NCI-H460 (cell line): ENCODE results near the gene TRAF1. TPM values are rescaled to one million over a fixed set of nuclear protein-coding genes. Genes with fewer than 3 reads are reported as not detected.

Experiments used
- DNase-seq: peaks from one replicate; pipeline ENCODE4 v3.0.0-alpha.2; 2016; ENCODE audit warnings: low read depth; ENCODE audit errors: extremely low read depth
- total RNA-seq: library from RNA; depleted of rRNA; stranded (reverse); fragments of >200 nt; shearing (Covaris generic); gene quantifications from 2 replicates; pipeline ENCODE4 v1.2.3, GENCODE V29; 2014

The TRAF1 gene
- total RNA-seq, 1 experiment from 2014 or later = 1.5 TPM

DNA sequence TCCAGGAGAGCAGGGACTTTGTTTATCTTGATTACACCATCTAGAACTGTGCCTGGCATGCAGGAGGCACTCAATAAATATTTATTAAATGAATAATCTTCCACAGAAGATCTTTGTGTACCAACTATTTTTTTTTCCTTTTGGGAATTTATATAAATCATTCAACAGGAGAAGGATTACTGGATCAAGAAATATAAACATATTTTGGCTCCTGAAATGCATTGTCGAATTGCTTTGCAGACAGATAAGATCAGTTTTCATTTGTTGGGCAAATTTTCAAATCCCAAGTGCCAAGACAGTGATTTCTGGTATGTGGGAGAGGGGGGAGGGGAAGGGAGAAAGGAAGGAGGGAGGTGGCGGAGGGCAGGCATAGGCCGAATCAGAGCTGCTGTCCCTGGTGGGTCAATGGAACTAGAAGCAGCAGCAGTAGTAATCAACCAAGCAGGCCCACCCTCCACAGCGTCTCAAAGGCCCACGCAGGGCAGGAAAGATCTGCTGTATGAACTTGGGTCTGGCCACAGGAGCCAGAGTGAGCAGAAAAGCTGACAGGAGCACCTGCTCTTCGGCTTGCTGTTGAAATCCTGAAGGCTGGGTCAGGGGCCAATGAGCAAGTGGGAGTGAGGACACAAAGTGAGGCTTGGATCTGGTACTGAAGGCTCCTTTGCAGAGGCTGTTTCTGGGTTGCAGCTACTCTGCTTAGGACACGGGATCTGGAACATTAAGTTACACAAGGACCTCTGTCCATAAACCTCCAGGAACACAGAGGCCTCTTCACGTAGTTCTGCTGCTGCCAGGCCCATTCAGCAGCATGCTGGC is 15.8 kb upstream of the TRAF1 start:
- DNase-seq = no peak

DNA sequence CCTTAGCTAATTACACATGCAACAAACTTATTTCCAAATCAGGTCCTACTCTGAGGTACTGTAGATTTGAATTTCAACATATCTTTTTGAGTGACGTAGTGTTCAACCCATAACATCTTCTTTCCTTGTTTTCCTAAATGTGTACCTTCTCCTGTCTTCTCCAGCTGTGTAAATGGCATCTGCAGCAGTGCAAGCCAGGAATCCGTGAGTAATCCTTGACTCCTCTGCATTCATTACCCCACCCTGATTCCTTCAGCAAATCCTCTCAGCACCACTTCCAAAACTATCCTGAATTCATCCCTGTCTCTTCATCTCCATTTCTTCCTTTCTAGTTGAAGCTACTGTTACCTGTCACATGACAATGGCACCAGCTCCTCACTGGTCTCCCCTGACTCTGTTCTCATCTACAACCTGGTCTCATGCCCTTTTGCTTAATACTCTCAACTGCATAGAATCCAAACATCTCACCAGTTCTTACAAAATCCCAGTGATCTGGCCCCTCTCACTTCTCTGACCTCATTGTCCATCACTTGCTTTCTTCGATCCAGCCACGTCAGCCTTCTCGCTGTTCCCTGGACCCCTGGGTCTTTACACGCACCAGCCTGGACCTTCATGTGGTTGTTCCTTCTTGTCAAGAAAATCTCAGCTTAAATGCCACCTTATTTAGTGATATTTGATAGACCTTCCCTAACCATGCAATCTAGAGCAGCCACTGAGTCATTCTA is 14.6 kb upstream of the TRAF1 start:
- DNase-seq = no peak

DNA sequence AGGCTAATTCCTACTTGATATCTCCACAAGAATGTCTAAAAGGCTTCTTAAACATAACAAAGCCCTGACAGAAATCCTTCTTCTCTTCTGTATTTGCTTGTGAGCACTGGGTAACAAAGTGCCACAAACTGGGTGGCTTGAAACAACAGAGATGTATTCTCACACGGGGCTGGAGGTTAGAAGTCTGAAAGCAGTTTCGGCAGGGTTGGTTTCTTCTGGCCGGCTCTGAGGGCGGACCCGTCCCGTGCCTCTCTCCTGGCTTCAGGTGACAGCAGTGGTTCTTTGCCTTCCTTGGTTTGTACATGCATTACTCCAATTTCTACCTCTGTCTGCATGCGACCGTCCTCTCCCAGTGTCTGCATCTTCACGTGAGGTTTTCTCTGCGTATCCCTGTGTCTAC is 14.0 kb upstream of the TRAF1 start:
- no peak for DNase-seq

- no peak for DNase-seq
Measured at GRCh38 chr9:120938851-120939250, 12.3 kb upstream of the TRAF1 start.

GRCh38 chr9:120937596-120937995 is 11.0 kb upstream of the TRAF1 start:
- DNase-seq = no peak

DNA sequence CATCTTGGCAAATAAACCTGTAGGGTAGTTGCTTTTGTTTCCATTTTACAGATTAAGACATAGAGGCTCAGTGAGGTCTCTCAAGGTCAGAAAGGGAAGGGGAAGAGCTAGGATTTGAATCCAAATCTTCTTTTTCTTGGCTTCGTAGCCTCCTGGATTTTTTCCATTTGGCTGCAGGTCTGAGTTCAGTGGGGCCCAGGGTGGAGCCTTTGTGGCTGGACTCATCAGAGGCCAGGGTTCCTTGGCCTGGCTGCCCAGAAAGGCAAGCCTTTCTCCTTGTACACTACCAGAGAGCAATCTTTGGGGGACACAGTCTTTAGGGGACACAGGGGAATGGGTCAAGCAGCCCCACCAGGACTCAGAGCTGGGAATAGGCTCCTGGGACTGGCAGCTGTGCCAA is 10.5 kb upstream of the TRAF1 start:
- DNase-seq = no peak

DNA sequence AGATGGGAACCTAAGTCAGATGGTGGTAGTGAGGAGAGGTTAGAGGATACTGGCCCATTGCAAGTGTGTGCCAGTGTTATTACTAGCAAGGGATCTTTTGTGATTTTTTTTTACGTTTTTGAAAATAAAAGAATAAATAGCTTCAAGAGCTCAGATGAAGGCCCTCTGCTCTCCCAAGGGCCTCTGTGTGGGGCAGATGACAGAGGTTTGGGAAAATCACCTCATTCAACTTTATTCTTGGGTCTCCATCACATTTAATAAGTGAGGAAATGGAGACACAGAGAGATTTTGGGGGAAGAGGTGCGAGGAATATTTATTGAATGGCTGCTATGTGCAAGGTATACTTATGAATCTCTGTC is 10.1 kb upstream of the TRAF1 start:
- DNase-seq = no peak

DNA sequence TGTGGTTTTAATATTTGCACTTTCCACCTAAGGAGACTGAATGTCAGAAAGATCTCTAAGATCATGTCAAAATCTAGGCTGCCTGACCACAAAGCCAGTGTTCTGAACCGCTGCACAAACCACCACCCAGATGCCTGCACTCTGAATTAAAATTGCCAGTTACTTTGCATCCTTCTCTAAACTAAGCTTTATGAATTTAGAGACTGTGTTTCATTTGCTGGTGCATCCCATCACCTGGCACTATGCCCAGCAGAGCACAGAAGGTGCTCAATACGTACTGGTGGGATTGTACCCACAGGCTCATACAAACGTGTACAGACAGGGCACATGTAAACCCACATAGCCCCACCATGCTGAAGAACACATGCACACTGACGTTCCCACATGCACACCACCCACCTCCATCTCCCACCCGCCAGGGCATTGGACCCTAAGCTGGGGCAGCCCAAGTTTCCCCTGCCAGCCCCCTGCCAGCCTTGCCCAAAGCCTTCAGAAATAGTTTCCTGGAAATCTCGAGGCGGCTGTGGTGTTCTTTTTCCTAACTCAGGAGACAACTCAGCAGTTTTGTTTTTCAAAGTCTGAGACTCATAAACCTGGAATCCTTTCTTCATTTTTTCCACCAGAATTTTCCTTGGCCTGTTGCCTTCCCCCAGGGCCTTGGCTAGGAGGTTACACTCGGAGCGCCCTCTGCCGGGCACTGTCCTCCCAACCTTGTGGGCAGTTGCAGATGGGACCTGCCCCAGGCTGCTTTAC is 9.6 kb upstream of the TRAF1 start:
- peak; percentile 83 for DNase-seq

DNA sequence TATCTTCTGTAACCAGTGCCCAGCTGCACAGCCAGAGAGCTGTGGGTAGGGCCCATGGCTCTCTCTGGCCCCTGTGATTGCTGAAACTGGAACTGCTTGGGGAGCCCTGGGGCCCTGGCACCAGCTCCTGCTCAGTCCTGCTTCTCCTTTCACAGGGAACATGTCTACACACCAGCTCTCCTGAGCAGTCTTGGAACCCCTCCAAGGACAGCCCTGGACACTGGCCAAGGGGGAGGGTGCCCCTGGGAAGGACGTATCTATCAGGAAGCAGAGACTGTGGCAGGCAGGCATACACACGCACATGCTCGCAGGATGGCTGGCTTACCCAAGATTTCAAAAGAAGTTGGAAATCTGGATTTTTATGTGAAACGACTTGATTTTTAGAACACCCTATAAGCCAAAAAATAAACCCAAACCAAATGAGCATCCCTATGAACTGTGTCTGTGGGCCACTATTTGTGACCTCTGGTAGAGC is 8.8 kb upstream of the TRAF1 start:
- peak; percentile 77 for DNase-seq

GRCh38 chr9:120934281-120934680 is 7.7 kb upstream of the TRAF1 start:
- no peak for DNase-seq

DNA sequence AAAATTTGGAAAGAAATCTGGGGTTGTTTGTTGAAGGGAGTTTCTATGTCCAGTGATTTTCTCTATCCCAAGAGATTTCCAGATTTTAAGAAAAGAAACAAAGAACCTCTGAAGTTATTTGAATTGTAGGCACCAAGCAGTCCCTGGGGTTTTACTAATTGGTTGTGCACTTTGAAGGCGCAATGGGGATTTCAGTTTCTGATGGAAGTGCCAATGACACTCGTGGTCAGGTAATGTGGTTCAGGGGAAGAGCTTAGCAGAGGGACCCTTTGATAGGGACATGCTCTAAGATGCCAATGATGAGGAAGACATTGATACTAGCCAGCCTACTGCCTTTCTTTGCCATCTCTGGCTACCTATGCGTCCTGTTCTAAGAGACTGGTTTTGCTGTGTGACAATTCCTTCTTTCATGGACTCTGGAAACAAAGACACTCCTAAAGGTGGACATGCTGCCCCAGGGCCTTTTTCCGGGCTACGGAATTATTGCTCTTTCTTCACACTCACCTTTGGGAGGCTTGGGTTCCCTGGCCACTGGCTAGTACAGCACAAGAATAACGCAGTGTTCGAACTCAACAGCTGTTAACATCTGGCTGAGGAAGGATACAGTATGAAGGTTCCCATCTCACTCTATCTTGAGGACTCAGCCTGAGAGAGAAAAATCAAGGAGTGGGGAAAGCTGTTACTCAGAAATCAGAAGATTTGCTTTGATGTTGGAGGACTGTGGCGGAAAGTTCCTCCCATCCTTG is 6.9 kb upstream of the TRAF1 start:
- no peak for DNase-seq

DNA sequence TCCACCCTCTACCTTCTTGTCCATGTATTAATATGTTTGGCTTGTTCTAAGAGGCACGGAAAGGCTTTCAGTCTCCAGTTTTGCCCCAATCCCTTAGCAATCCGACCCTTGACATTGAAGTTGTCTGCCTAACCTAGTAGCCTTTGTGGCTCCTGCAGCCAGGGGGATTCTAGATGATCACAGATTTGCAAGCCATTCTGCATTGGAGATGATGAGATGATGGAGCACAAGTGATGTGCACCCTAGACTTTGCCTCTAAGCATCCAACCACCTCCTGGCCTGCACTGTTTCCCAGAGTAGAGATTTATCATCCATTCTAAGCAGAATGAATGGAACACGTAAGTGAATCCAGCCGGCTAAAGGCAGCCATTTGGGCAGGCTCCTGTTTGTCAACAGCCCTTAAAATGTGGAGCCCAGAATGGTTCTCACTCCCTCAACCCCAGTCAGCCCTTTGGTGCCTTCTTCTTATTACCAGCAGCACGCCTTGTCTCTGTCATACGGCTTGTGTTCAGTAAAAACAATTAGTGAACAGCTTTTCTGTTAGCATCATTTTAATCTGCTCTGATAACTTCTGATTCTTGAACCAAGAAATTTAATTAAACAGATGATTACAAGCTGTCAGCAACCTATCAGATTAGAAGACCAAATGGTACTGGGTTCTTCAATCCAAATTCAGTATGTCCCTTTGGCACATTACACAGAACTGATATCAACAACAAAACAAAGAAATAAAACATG is 5.7 kb upstream of the TRAF1 start:
- DNase-seq = no peak

- no peak for DNase-seq
Measured at GRCh38 chr9:120931231-120932085, 4.9 kb upstream of the TRAF1 start.

GRCh38 chr9:120929229-120929791 is 2.7 kb upstream of the TRAF1 start:
- no peak for DNase-seq

DNA sequence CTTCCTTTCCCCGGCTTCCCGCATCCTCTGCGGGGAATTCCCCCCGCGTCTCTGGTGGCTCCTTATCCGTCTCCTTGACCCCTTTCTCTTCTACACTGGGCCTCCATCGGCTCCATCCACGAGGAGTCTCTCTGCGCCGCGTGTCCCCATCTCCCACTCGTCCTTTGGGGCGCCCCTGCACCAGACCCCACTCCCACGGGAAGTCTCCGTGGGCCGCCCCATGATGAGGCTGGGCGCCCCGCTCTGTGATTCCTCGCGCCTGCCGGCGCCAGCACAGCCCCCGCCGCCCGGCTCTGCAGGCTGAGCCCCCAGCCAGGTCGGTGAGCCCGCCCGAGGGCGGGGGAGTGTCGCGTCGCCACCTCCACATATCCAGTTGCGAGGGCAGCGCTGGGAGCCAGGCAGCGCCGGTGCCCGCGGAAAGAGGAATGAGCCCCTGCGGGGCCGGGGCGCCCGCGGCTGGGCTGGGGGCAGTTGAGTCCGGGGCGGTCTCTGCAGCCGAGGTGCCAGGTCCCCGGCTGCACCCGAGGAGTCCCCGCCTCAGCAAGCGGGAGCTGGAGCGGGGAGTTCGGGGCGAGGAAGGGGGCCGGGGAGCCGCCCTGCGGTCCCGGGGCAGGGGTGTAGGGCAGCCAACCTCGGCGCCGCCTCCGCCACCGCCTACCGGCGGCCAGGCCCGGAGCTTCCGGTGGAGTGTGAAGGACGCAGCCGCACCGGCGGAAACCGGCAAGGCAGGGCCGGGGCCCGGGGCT is 2.1 kb upstream of the TRAF1 start:
- peak; percentile 36 for DNase-seq

- no peak for DNase-seq
Measured at GRCh38 chr9:120928015-120928482, 1.5 kb upstream of the TRAF1 start.

DNA sequence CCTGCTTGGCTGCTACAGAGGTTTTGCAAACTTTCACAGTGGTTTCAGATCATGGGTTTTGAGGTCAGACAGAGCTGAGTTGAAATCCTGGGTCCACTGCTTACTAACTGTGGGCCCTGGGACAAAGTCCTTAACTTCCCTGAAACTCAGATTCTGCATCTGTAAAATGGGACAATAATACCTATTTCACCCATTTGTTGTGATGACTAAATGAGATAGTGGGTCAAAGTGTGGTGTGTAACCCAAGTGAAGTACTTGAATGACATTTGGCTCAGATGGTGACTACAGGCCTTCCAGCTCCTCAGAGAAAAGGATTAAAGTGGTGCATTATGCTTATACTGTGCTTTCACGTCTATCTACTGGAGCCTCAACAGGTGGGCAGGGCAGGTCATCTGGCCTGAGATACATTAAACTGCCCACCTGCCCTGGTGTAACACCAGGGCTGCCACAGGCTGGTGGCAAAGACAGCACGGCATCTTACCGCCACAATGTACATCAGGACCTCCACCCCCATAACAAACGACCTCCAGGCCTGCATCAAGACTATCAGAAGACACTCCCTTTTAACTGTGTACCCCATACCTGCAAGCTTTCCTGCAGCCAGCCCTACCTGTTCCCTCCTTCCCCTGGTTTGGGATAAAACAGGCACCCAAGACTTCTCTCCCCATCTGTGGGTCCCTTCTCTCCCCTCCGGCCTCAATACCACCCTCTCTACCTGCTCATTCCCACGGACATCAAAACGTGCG is 846 bp upstream of the TRAF1 start:
- no peak for DNase-seq
